Measurements from ENCODE around the gene DNAH14. TPM values are rescaled to one million over a fixed set of nuclear protein-coding genes. Genes with fewer than 3 reads are reported as not detected.

Gene DNAH14
- total and polyA plus RNA-seq, 2 experiments from 2014 or later = 55.3 to 80.2 TPM

DNA sequence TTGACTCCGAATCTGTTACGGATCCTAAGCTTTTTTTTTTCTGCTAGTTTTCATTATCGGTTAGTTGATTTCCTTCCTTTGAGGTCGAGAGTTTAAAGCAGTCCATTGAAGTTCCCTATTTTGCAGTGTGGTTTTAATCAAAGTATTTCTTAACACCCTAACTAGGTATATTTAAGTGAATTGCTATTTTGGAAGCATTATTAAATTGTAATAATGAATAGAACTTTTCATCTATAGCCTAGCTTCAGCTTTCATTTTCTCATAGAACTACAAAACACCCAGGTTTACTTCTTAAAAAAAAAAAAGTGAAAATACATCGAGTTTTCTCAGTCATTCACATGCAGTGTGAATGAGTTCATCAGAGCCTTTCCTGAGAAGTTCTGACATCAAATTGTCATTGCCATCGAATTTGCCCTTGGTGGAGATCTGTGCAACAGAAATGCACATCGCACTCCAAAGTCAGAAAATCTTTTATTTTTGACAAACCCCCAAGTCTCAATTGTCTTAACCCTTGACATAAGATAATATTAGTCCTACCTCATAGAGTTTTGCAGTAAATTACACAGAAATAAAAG lies 499.5 kb downstream of the DNAH14 start (continued):
- TF ChIP-seq, protein P1, sequence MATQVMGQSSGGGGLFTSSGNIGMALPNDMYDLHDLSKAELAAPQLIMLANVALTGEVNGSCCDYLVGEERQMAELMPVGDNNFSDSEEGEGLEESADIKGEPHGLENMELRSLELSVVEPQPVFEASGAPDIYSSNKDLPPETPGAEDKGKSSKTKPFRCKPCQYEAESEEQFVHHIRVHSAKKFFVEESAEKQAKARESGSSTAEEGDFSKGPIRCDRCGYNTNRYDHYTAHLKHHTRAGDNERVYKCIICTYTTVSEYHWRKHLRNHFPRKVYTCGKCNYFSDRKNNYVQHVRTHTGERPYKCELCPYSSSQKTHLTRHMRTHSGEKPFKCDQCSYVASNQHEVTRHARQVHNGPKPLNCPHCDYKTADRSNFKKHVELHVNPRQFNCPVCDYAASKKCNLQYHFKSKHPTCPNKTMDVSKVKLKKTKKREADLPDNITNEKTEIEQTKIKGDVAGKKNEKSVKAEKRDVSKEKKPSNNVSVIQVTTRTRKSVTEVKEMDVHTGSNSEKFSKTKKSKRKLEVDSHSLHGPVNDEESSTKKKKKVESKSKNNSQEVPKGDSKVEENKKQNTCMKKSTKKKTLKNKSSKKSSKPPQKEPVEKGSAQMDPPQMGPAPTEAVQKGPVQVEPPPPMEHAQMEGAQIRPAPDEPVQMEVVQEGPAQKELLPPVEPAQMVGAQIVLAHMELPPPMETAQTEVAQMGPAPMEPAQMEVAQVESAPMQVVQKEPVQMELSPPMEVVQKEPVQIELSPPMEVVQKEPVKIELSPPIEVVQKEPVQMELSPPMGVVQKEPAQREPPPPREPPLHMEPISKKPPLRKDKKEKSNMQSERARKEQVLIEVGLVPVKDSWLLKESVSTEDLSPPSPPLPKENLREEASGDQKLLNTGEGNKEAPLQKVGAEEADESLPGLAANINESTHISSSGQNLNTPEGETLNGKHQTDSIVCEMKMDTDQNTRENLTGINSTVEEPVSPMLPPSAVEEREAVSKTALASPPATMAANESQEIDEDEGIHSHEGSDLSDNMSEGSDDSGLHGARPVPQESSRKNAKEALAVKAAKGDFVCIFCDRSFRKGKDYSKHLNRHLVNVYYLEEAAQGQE (IDR thresholded peaks at IDR 0.05; ENCODE audit: unreplicated experiment) = no peak
- no peak for TF ChIP-seq CREB1 (CRISPR knock-in tag; IDR thresholded peaks at IDR 0.05; ENCODE audit: low read depth)
- TF ChIP-seq, protein P2, sequence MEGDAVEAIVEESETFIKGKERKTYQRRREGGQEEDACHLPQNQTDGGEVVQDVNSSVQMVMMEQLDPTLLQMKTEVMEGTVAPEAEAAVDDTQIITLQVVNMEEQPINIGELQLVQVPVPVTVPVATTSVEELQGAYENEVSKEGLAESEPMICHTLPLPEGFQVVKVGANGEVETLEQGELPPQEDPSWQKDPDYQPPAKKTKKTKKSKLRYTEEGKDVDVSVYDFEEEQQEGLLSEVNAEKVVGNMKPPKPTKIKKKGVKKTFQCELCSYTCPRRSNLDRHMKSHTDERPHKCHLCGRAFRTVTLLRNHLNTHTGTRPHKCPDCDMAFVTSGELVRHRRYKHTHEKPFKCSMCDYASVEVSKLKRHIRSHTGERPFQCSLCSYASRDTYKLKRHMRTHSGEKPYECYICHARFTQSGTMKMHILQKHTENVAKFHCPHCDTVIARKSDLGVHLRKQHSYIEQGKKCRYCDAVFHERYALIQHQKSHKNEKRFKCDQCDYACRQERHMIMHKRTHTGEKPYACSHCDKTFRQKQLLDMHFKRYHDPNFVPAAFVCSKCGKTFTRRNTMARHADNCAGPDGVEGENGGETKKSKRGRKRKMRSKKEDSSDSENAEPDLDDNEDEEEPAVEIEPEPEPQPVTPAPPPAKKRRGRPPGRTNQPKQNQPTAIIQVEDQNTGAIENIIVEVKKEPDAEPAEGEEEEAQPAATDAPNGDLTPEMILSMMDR (conservative IDR thresholded peaks at IDR 0.05; ENCODE audit: low read depth in 2 of 2) = no peak

DNA sequence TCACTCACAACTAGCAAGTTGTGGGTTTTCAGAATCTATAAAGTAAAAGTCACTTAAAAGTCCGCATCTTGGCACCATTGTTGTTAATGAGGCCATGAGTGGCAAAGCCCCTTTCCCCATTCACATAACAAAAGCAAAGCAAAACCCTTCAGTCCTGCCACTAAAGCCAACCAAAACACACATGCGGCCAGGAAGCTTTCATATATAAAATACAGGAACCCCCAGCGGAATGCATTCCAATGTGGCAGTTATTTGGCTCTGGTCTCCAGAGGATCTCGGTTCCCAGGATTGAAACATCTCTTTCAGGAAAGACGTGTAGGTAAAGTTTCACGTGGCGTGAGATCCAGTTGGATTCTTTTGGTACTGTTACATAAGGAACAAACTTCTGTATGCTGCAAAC lies 500.8 kb downstream of the DNAH14 start:
- Histone ChIP-seq H3K9me2 (ENCODE audit: insufficient read depth) (no peaks in the 10 kb centered on the region), H3K4me1 (ENCODE audit: insufficient read depth) (peaks cover 29% of the 10 kb centered on the region), H4K20me1 (replicated peaks; ENCODE audit: insufficient read depth) (peaks cover 19% of the 10 kb centered on the region), H3K27ac (ENCODE audit: low read depth) (no peak overlapping the region), H2AFZ (no peak overlapping the region), H3K79me2 (replicated peaks; ENCODE audit: insufficient read depth) (peaks cover 22% of the 10 kb centered on the region), H3K4me3 (no peak overlapping the region), H3K4me2 (peak overlapping the region; percentile 4; the same call in 1 of the 2 replicates), H3F3A (replicated peaks; ENCODE audit: low read depth) (peaks cover 9% of the 10 kb centered on the region; the same call in 1 of the 2 replicates), H3K27me3 (ENCODE audit: insufficient read depth) (peaks cover 26% of the 10 kb centered on the region), H3K36me3 (ENCODE audit: insufficient read depth) (no peaks in the 10 kb centered on the region)
- Mint-ChIP-seq H3K36me3 (ENCODE audit: low read depth) (peaks cover 20% of the 10 kb centered on the region; the same call in 2 of the 3 replicates), H3K4me3 (no peak overlapping the region), H3K9me3 (peaks cover 30% of the 10 kb centered on the region; the same call in 2 of the 3 replicates), H3K4me1 (peaks cover 29% of the 10 kb centered on the region), H3K27me3 (ENCODE audit: insufficient read depth, low read depth, poor library complexity) (peaks cover 27% of the 10 kb centered on the region), H3K27ac (no peak overlapping the region)
- DNase-seq (ENCODE audit: low spot score) (no peak), ATAC-seq (no peak)
- no peak for TF ChIP-seq EZH2phosphoT487 (IDR thresholded peaks at IDR 0.05; ENCODE audit: unreplicated experiment)
- no peak for TF ChIP-seq POLR2AphosphoS5 (IDR thresholded peaks at IDR 0.05; ENCODE audit: low read depth)
- TF ChIP-seq JUNB (IDR thresholded peaks at IDR 0.05; ENCODE audit: unreplicated experiment) = no peak
- no peak for TF ChIP-seq STAT1 (IDR thresholded peaks at IDR 0.05; ENCODE audit: unreplicated experiment)
- no peak for TF ChIP-seq ZNF331 (CRISPR knock-in tag; IDR thresholded peaks at IDR 0.05; ENCODE audit: low read depth)
- TF ChIP-seq, protein P3, sequence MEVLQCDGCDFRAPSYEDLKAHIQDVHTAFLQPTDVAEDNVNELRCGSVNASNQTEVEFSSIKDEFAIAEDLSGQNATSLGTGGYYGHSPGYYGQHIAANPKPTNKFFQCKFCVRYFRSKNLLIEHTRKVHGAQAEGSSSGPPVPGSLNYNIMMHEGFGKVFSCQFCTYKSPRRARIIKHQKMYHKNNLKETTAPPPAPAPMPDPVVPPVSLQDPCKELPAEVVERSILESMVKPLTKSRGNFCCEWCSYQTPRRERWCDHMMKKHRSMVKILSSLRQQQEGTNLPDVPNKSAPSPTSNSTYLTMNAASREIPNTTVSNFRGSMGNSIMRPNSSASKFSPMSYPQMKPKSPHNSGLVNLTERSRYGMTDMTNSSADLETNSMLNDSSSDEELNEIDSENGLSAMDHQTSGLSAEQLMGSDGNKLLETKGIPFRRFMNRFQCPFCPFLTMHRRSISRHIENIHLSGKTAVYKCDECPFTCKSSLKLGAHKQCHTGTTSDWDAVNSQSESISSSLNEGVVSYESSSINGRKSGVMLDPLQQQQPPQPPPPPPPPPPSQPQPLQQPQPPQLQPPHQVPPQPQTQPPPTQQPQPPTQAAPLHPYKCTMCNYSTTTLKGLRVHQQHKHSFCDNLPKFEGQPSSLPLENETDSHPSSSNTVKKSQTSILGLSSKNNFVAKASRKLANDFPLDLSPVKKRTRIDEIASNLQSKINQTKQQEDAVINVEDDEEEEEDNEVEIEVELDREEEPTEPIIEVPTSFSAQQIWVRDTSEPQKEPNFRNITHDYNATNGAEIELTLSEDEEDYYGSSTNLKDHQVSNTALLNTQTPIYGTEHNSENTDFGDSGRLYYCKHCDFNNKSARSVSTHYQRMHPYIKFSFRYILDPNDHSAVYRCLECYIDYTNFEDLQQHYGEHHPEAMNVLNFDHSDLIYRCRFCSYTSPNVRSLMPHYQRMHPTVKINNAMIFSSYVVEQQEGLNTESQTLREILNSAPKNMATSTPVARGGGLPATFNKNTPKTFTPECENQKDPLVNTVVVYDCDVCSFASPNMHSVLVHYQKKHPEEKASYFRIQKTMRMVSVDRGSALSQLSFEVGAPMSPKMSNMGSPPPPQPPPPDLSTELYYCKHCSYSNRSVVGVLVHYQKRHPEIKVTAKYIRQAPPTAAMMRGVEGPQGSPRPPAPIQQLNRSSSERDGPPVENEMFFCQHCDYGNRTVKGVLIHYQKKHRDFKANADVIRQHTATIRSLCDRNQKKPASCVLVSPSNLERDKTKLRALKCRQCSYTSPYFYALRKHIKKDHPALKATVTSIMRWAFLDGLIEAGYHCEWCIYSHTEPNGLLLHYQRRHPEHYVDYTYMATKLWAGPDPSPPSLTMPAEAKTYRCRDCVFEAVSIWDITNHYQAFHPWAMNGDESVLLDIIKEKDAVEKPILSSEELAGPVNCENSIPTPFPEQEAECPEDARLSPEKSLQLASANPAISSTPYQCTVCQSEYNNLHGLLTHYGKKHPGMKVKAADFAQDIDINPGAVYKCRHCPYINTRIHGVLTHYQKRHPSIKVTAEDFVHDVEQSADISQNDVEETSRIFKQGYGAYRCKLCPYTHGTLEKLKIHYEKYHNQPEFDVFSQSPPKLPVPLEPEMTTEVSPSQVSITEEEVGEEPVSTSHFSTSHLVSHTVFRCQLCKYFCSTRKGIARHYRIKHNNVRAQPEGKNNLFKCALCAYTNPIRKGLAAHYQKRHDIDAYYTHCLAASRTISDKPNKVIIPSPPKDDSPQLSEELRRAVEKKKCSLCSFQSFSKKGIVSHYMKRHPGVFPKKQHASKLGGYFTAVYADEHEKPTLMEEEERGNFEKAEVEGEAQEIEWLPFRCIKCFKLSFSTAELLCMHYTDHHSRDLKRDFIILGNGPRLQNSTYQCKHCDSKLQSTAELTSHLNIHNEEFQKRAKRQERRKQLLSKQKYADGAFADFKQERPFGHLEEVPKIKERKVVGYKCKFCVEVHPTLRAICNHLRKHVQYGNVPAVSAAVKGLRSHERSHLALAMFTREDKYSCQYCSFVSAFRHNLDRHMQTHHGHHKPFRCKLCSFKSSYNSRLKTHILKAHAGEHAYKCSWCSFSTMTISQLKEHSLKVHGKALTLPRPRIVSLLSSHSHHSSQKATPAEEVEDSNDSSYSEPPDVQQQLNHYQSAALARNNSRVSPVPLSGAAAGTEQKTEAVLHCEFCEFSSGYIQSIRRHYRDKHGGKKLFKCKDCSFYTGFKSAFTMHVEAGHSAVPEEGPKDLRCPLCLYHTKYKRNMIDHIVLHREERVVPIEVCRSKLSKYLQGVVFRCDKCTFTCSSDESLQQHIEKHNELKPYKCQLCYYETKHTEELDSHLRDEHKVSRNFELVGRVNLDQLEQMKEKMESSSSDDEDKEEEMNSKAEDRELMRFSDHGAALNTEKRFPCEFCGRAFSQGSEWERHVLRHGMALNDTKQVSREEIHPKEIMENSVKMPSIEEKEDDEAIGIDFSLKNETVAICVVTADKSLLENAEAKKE (CRISPR knock-in tag; IDR thresholded peaks at IDR 0.05) = no peak
- no peak for TF ChIP-seq NANOG (IDR thresholded peaks at IDR 0.05; ENCODE audit: borderline replicate concordance)

All from GM23338 (cell line).